Fibroblast of lung (primary cell): ENCODE results near the gene LMAN1L.

Experiments
- CTCF ChIP-seq, 2 donors: IDR thresholded peaks in 1 of 2; conservative IDR thresholded peaks in 1 of 2; 1 replicate in 1 of 2; 2 replicates in 1 of 2; pipeline ENCODE4 v1.5.1; 2011 to 2012; ENCODE audit warnings: low read length in 2 of 2, control low read depth in 1 of 2, inconsistent platforms in 1 of 2, low read depth in 1 of 2, mild to moderate bottlenecking in 1 of 2
- EZH2 ChIP-seq: IDR thresholded peaks from 2 replicates; pipeline ENCODE4 v1.5.1; 2012; ENCODE audit warnings: low read length, control low read depth, mild to moderate bottlenecking; ENCODE audit errors: missing control alignments

- no peak for TF ChIP-seq CTCF (conservative IDR thresholded peaks at IDR 0.05 in 1 of 2, IDR thresholded peaks at IDR 0.05 in 1 of 2; ENCODE audit: low read depth in 1 of 2, low read length in 2 of 2)
- no peak for TF ChIP-seq EZH2
Observed at GRCh38 chr15:74809956-74810355, 2.7 kb upstream of the LMAN1L start.
